B cell (primary cell): ENCODE results near the gene KCNQ1OT1.

Experiments
- CTCF ChIP-seq: fragments of 200-600 bp; IDR thresholded peaks from one replicate; pipeline ENCODE4 v1.8.0; 2022; ENCODE audit warnings: antibody characterized with exemption, mild to moderate bottlenecking
- EZH2 ChIP-seq: IDR thresholded peaks from 2 replicates; pipeline ENCODE4 v1.6.1; 2012; ENCODE audit warnings: borderline replicate concordance, low read depth, mild to moderate bottlenecking, moderate library complexity, low read length; ENCODE audit not compliant: insufficient read depth, poor library complexity, severe bottlenecking

GRCh38 chr11:2586793-2587131 is 113.0 kb downstream of the KCNQ1OT1 start:
- TF ChIP-seq CTCF (no peak), EZH2 (no peak)
